ENCODE results near the gene RPL27A. TPM values are rescaled to one million over a fixed set of nuclear protein-coding genes. Genes with fewer than 3 reads are reported as not detected.

The RPL27A gene
- total RNA-seq, 1 experiment from 2014 or later: 1,008 TPM

DNA sequence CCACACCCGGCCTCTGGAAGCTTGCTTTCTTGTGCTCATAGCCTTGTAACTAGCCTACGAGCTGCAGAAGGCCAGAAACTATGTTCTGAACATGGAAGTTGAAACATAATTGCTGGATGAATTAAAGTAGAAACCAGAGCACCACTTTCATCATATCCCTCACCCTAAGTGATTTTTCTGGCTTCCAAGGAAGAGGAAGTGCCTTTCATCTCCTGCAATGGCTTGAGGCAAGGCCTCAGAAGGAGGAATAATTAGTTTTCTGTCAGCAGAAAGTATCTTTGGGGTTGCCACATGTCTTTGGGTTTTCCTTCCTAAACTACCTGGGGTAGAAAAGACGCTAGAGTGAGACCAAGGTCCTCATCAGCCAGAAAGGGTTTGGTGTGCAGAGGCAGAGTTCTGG lies 14.5 kb downstream of the RPL27A start:
- no peak for DNase-seq
- Mint-ChIP-seq H3K4me1 (ENCODE audit: low read depth, unreplicated experiment) (peaks cover 22% of the 10 kb centered on the region), H3K27me3 (ENCODE audit: insufficient read depth, unreplicated experiment) (no peaks in the 10 kb centered on the region), H3K27ac (ENCODE audit: unreplicated experiment) (peak overlapping the region; percentile 29), H3K4me3 (ENCODE audit: unreplicated experiment) (no peak overlapping the region), H3K36me3 (ENCODE audit: insufficient read depth, unreplicated experiment) (peaks cover 67% of the 10 kb centered on the region), H3K9me3 (ENCODE audit: unreplicated experiment) (no peaks in the 10 kb centered on the region)
- H3K4me1 ChIP-seq: peaks cover 21% of the 10 kb centered on the region
- H3K9me3 ChIP-seq: no peaks in the 10 kb centered on the region
- ChIA-PET POLR2A (no interaction called here), CTCF (no interaction called here)
- H3K4me3 ChIP-seq (ENCODE audit: low read depth, low read length): no peak overlapping the region
- no peaks in the 10 kb centered on the region for H3K27me3 ChIP-seq (replicated peaks; ENCODE audit: control insufficient read depth, insufficient read depth, low read length)
- intact Hi-C loops (cut with micrococcal nuclease; ENCODE audit: unreplicated experiment): no loop called here
- TF ChIP-seq, protein P1, sequence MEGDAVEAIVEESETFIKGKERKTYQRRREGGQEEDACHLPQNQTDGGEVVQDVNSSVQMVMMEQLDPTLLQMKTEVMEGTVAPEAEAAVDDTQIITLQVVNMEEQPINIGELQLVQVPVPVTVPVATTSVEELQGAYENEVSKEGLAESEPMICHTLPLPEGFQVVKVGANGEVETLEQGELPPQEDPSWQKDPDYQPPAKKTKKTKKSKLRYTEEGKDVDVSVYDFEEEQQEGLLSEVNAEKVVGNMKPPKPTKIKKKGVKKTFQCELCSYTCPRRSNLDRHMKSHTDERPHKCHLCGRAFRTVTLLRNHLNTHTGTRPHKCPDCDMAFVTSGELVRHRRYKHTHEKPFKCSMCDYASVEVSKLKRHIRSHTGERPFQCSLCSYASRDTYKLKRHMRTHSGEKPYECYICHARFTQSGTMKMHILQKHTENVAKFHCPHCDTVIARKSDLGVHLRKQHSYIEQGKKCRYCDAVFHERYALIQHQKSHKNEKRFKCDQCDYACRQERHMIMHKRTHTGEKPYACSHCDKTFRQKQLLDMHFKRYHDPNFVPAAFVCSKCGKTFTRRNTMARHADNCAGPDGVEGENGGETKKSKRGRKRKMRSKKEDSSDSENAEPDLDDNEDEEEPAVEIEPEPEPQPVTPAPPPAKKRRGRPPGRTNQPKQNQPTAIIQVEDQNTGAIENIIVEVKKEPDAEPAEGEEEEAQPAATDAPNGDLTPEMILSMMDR (IDR thresholded peaks at IDR 0.05; ENCODE audit: insufficient read depth in 1 of 2, low read depth in 1 of 2, low read length in 1 of 2, severe bottlenecking in 1 of 2, unreplicated experiment in 1 of 2): no peak
- peaks cover 7% of the 10 kb centered on the region for H3K36me3 ChIP-seq (ENCODE audit: control insufficient read depth, insufficient read depth, low read length)
- no TSS peak for BruUV-seq (replicated peaks)

DNA sequence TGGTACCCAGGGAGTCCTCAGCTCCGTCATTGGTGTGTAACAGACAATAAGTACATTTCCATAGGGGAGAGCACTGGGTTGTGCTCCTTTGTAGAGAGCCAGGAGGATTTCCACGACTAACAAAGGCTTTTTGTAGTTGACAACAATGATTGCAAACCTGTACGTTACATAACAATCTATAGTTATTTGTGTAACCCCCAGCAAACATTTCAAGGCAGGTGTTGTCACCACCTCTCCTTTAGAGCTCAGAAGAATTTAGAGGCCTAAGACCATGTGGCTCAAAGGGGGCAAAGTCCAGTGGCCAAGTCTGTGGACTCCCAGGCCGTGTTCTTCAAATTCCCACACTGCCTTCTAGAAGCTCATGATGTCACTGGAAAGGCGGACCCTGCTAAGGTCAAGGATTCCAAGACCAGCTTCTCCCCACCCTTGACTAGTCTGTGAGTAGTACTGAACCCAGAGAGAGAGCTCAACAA lies 15.8 kb downstream of the RPL27A start:
- H3K4me1 Mint-ChIP-seq (ENCODE audit: low read depth, unreplicated experiment): peaks cover 22% of the 10 kb centered on the region
- H3K9me3 Mint-ChIP-seq (ENCODE audit: unreplicated experiment): no peaks in the 10 kb centered on the region

DNA sequence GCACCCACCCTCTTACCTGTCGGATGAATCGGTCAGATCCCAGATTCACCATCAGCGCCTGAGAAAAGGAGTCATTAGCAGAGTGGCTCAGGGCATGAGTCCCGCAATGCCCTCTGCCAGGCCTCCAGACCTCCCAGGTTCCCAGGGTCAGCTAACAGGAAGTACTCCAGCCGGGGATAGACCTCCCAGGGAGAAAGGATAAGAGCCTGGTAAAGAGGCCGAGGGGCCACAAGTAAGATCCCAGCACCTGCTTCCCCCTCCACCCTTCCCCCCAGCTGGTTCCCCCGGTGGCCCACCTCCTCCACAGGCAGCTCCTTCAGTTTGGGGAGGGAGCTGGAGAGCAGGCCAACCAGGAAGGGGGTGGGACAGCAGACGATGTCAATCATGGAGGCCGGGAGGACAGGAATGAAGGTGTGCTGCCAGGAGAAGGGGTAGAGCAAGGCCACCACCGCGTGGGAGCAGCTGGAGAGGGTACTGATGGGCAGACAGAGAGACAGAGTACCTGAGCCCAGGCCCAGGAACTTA lies 16.4 kb downstream of the RPL27A start:
- no peaks in the 10 kb centered on the region for H3K27me3 Mint-ChIP-seq (ENCODE audit: insufficient read depth, unreplicated experiment)
- peak in 1 of 2 experiments; percentile 27 for DNase-seq
- Histone ChIP-seq H3K36me3 (ENCODE audit: control insufficient read depth, insufficient read depth, low read length) (peaks cover 3% of the 10 kb centered on the region; the same call in 1 of the 2 replicates), H3K9me3 (no peaks in the 10 kb centered on the region), H3K4me3 (ENCODE audit: low read depth, low read length) (no peak overlapping the region), H3K27me3 (replicated peaks; ENCODE audit: control insufficient read depth, insufficient read depth, low read length) (no peaks in the 10 kb centered on the region), H3K4me1 (peaks cover 21% of the 10 kb centered on the region)
- H3K4me1 Mint-ChIP-seq (ENCODE audit: low read depth, unreplicated experiment): peaks cover 22% of the 10 kb centered on the region
- peak overlapping the region; percentile 69 for H3K27ac Mint-ChIP-seq (ENCODE audit: unreplicated experiment)
- H3K36me3 Mint-ChIP-seq (ENCODE audit: insufficient read depth, unreplicated experiment): peaks cover 54% of the 10 kb centered on the region
- no TSS peak for BruUV-seq (replicated peaks)
- intact Hi-C loops (cut with micrococcal nuclease; ENCODE audit: unreplicated experiment): loop anchor here (1.0 to 2.0 kb wide), 2 partner anchors 22 to 70 kb away; no protein-coding TSS in a partner anchor
- POLR2A ChIA-PET: interaction anchor here (1.2 kb wide), 1 partner anchor 10 kb away, joined by 6 read pairs; no protein-coding TSS in a partner anchor
- CTCF ChIA-PET: interaction anchor here (0.6 to 2.1 kb wide), 5 partner anchors 10 to 261 kb away, joined by 3 to 11 read pairs (median 3); partner anchors contain the start of genes RPL27A and TRIM66
- TF ChIP-seq, protein P1 (IDR thresholded peaks at IDR 0.05; ENCODE audit: insufficient read depth in 1 of 2, low read depth in 1 of 2, low read length in 1 of 2, severe bottlenecking in 1 of 2, unreplicated experiment in 1 of 2): no peak
- no peak overlapping the region for H3K4me3 Mint-ChIP-seq (ENCODE audit: unreplicated experiment)
- H3K9me3 Mint-ChIP-seq (ENCODE audit: unreplicated experiment): no peaks in the 10 kb centered on the region

More for the DNA sequence above, 15.8 kb downstream of the RPL27A start:
- Histone ChIP-seq H3K4me3 (ENCODE audit: low read depth, low read length) (no peak overlapping the region), H3K27me3 (replicated peaks; ENCODE audit: control insufficient read depth, insufficient read depth, low read length) (no peaks in the 10 kb centered on the region), H3K9me3 (no peaks in the 10 kb centered on the region), H3K4me1 (peaks cover 21% of the 10 kb centered on the region), H3K36me3 (ENCODE audit: control insufficient read depth, insufficient read depth, low read length) (peaks cover 3% of the 10 kb centered on the region; the same call in 1 of the 2 replicates)
- ChIA-PET POLR2A (interaction anchor here (1.0 to 1.2 kb wide), 2 partner anchors 10 to 23 kb away, joined by 3 to 6 read pairs; no protein-coding TSS in a partner anchor), CTCF (interaction anchor here (0.9 to 2.1 kb wide), 4 partner anchors 10 to 261 kb away, joined by 3 to 11 read pairs (median 4); partner anchors contain the start of genes RPL27A and TRIM66)
- H3K27me3 Mint-ChIP-seq (ENCODE audit: insufficient read depth, unreplicated experiment): no peaks in the 10 kb centered on the region
- TF ChIP-seq, protein P1 (IDR thresholded peaks at IDR 0.05; ENCODE audit: insufficient read depth in 1 of 2, low read depth in 1 of 2, low read length in 1 of 2, severe bottlenecking in 1 of 2, unreplicated experiment in 1 of 2): no peak
- peaks cover 59% of the 10 kb centered on the region for H3K36me3 Mint-ChIP-seq (ENCODE audit: insufficient read depth, unreplicated experiment)
- BruUV-seq (replicated peaks): no TSS peak
- intact Hi-C loops (cut with micrococcal nuclease; ENCODE audit: unreplicated experiment): loop anchor here (1.0 to 2.0 kb wide), 2 partner anchors 23 to 70 kb away; no protein-coding TSS in a partner anchor
- DNase-seq: peak; percentile 71 to 80
- peak overlapping the region; percentile 69 for H3K27ac Mint-ChIP-seq (ENCODE audit: unreplicated experiment)
- no peak overlapping the region for H3K4me3 Mint-ChIP-seq (ENCODE audit: unreplicated experiment)

All from Caco-2 (cell line).